Left lung (tissue), 10 donors: ENCODE data around the gene HTR3D. TPM values are rescaled to one million over a fixed set of nuclear protein-coding genes. Genes with fewer than 3 reads are reported as not detected.

Experiments used
- ATAC-seq: fragments of 200-7000 bp; cut with Tn5 transposase; one replicate; pipeline ENCODE4 v1.9.1; 2020; ENCODE audit warnings: moderate library complexity
- DNase-seq, 4 donors: peaks; one replicate each; pipeline ENCODE4 v3.0.0-alpha.2; 2013 to 2020
- H3K27ac ChIP-seq, 2 donors: fragments of 200-600 bp; sonication (generic) in 1 of 2; one replicate each; pipeline versions ENCODE4 v1.5.0 to v1.8.0; 2020 to 2021
- H3K27me3 ChIP-seq, 2 donors: fragments of 200-600 bp; sonication (generic) in 1 of 2; one replicate each; pipeline versions ENCODE4 v1.5.0 to v1.8.0; 2020 to 2021
- H3K36me3 ChIP-seq, 2 donors: fragments of 200-600 bp; sonication (generic) in 1 of 2; one replicate each; pipeline versions ENCODE4 v1.5.0 to v1.8.0; 2020 to 2021
- H3K4me1 ChIP-seq, 2 donors: fragments of 200-600 bp; one replicate each; pipeline ENCODE4 v1.8.0; 2021
- H3K4me3 ChIP-seq, 2 donors: fragments of 200-600 bp; sonication (generic) in 1 of 2; one replicate each; pipeline versions ENCODE4 v1.5.0 to v1.8.0; 2020 to 2021; ENCODE audit warnings: mild to moderate bottlenecking in 1 of 2
- H3K9me3 ChIP-seq, 2 donors: fragments of 200-600 bp; sonication (generic) in 1 of 2; one replicate each; pipeline versions ENCODE4 v1.5.0 to v1.8.0; 2020 to 2021
- intact Hi-C, 2 donors: fragments of 100-400 bp; cut with DNase I; formaldehyde crosslinking; loops; one replicate each; pipeline versions ENCODE4 v1.11.2 to v1.14.2; 2022
- polyA plus RNA-seq, 6 donors: library from polyadenylated mRNA; unstranded; fragments of 120-200 nt; gene quantifications; one replicate each; pipeline ENCODE4 v1.2.1, GENCODE V29; 2013; ENCODE audit not compliant: insufficient read length in 6 of 6
- total RNA-seq, 2 donors: library from RNA; stranded (reverse); fragmentation: NEBNext Ultra II Directional; extraction: Animal tissue kit (Norgen Biotek cat#: 25700); gene quantifications; one replicate each; pipeline ENCODE4 v1.2.1, GENCODE V29; 2021
- TF ChIP-seq, protein P1 (sequence below), 2 donors: fragments of 200-600 bp; sonication (generic) in 1 of 2; IDR thresholded peaks; one replicate each; pipeline versions ENCODE4 v1.5.0 to v1.8.0; 2021; ENCODE audit warnings: antibody characterized with exemption in 2 of 2
- donor health status: DM: no; HTN: yes; CAD: no.
- donor health status: DM: no; HTN: no; CAD: no.

HTR3D gene
- total and polyA plus RNA-seq, 8 donors = not detected

DNA sequence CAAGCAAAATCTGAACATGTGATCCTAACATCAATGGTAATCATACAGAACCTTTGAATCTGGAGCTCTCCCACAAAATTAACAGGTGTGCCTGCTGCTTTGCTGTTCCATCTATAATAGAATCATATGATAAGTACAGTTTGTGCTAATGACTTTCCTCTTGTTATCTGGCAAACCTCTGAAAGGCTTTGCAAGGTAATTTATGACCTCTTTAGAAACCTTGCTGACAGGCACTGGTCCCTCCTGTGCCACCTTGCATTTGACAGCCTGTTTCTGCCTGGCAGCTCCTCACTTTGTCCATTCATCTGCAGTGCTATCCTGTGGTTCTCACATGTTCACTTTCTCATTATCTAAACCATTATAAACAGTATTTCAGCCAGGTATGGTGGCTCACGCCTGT is 11.1 kb downstream of the HTR3D start:
- no peaks in the 10 kb centered on the region for H3K36me3 ChIP-seq
- ATAC-seq (no peak), DNase-seq (no peak)
- H3K4me3 ChIP-seq = no peak overlapping the region
- H3K4me1 ChIP-seq = peaks cover 0 to 4% of the 10 kb centered on the region in 2 donors
- no peaks in the 10 kb centered on the region for H3K27me3 ChIP-seq
- H3K27ac ChIP-seq = no peak overlapping the region
- TF ChIP-seq, protein P1, sequence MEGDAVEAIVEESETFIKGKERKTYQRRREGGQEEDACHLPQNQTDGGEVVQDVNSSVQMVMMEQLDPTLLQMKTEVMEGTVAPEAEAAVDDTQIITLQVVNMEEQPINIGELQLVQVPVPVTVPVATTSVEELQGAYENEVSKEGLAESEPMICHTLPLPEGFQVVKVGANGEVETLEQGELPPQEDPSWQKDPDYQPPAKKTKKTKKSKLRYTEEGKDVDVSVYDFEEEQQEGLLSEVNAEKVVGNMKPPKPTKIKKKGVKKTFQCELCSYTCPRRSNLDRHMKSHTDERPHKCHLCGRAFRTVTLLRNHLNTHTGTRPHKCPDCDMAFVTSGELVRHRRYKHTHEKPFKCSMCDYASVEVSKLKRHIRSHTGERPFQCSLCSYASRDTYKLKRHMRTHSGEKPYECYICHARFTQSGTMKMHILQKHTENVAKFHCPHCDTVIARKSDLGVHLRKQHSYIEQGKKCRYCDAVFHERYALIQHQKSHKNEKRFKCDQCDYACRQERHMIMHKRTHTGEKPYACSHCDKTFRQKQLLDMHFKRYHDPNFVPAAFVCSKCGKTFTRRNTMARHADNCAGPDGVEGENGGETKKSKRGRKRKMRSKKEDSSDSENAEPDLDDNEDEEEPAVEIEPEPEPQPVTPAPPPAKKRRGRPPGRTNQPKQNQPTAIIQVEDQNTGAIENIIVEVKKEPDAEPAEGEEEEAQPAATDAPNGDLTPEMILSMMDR (IDR thresholded peaks at IDR 0.05) = no peak
- H3K9me3 ChIP-seq = no peaks in the 10 kb centered on the region
- intact Hi-C loops = no loop called here

DNA sequence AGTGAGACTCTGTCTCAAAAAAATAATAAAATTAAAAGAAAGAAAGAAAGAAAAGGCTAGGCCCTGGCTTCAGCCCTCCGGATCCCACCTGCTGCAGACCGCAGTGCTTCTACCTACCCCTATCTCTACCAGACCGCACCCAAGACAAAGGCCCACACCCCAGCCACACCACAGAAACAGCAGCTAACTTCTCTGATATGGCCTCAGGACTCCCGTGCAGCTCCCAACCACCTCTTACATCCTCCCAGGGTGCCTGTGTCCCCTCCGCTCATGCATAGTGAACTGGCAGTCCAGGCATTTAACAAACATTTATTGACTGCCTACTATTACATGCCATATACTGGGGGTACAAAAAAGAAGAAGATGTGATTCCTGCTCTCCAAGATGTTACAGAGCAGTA is 14.5 kb downstream of the HTR3D start:
- Histone ChIP-seq H3K4me3 (no peak overlapping the region), H3K9me3 (no peaks in the 10 kb centered on the region), H3K36me3 (no peaks in the 10 kb centered on the region), H3K27ac (no peak overlapping the region), H3K27me3 (no peaks in the 10 kb centered on the region), H3K4me1 (no peaks in the 10 kb centered on the region)
- intact Hi-C loops = no loop called here
- TF ChIP-seq, protein P1 (IDR thresholded peaks at IDR 0.05) = no peak
- DNase-seq (no peak), ATAC-seq (no peak)

DNA sequence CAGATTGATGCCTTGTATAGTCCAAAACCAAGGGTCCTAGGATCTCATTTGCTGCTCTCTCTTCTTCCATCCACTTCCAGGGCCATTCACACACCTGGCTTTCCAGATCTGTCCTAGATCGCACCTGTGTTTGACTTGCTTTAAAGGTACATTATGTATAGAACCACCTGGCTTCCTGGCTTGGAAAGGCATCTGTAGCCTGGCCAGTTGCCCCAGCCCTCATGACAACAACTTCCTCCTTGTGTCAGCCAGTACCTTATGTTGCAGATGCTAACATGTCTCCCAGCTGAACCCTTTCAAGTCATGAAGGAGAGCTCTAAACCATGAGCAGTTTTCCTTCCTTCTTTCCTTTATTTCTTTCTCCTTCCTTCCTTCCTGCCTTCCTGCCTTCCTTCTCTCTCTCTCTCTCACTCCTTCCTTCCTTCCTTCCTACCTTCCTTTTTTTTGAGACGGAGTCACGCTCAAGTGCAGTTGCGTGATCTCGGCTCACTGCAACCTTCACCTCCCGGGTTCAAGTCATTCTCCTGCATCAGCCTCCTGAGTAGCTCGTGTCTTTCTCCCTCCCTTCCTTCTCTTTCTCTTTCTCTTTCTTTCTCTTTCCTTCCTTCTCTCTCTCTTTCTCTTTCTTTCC is 18.8 kb downstream of the HTR3D start:
- Histone ChIP-seq H3K36me3 (no peaks in the 10 kb centered on the region), H3K4me3 (no peak overlapping the region), H3K4me1 (no peaks in the 10 kb centered on the region), H3K27ac (no peak overlapping the region), H3K9me3 (no peaks in the 10 kb centered on the region), H3K27me3 (no peaks in the 10 kb centered on the region)
- no peak for ATAC-seq
- TF ChIP-seq, protein P1 (IDR thresholded peaks at IDR 0.05) = no peak
- intact Hi-C loops = no loop called here
- no peak for DNase-seq

- H3K9me3 ChIP-seq = no peaks in the 10 kb centered on the region
- DNase-seq (no peak), ATAC-seq (no peak)
- H3K36me3 ChIP-seq = no peaks in the 10 kb centered on the region
- H3K4me1 ChIP-seq = no peaks in the 10 kb centered on the region
- no peaks in the 10 kb centered on the region for H3K27me3 ChIP-seq
- intact Hi-C loops = no loop called here
- H3K27ac ChIP-seq = no peak within 1 kb of the TSS
- no peak within 1 kb of the TSS for H3K4me3 ChIP-seq
- TF ChIP-seq, protein P1 (IDR thresholded peaks at IDR 0.05) = no peak
Observed at GRCh38 chr3:184052767-184053166, 21.2 kb downstream of the HTR3D start, which contains the start of gene HTR3C. TSS of gene HTR3C (plus strand) at chr3:184053047. CDS start at chr3:184053081, 34 bp downstream.

DNA sequence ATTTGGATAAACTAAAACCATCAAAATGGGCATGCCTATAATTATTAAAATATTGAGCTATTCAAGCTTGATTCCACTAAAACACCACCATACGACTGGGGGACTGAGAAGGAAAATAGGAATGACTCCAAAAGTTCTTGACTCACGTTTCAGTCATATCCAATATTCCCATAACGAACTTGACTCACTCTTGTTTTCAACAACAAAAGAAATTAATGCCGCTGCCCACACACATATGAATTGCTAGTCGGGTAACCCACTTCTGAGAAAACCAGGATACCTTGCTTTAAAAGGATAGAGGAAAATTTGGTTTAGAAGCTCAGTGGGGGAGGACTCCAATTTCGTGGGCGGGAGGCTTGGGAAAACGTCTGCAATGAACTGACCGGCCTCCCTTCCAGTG is 26.5 kb downstream of the HTR3D start:
- Histone ChIP-seq H3K27ac (no peak overlapping the region), H3K4me3 (no peak overlapping the region), H3K4me1 (no peaks in the 10 kb centered on the region), H3K9me3 (no peaks in the 10 kb centered on the region), H3K36me3 (no peaks in the 10 kb centered on the region), H3K27me3 (no peaks in the 10 kb centered on the region)
- intact Hi-C loops = no loop called here
- TF ChIP-seq, protein P1 (IDR thresholded peaks at IDR 0.05) = no peak
- no peak for ATAC-seq
- DNase-seq = no peak
